ENCODE measurements around the gene HDAC5.

DNA sequence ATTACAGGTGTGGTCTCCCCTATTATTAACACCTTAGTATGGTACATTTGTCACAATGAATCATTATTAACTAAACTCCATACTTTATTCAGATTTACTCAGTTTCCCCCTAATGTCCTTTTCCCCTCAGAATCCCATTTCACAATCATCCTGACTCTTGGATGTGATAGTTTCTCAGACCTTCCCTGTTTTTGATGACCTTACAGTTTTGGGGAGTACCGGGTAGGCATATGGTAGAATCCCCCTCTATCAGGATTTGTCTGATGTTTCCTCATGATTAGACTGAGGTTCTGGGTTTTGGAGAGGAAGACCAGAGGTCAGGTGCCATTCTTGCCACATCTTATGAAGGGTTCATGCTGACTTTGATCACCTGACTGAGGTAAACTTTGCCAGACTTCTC, 41.0 kb upstream of the HDAC5 start:
- TF ChIP-seq, protein P1, sequence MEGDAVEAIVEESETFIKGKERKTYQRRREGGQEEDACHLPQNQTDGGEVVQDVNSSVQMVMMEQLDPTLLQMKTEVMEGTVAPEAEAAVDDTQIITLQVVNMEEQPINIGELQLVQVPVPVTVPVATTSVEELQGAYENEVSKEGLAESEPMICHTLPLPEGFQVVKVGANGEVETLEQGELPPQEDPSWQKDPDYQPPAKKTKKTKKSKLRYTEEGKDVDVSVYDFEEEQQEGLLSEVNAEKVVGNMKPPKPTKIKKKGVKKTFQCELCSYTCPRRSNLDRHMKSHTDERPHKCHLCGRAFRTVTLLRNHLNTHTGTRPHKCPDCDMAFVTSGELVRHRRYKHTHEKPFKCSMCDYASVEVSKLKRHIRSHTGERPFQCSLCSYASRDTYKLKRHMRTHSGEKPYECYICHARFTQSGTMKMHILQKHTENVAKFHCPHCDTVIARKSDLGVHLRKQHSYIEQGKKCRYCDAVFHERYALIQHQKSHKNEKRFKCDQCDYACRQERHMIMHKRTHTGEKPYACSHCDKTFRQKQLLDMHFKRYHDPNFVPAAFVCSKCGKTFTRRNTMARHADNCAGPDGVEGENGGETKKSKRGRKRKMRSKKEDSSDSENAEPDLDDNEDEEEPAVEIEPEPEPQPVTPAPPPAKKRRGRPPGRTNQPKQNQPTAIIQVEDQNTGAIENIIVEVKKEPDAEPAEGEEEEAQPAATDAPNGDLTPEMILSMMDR (IDR thresholded peaks at IDR 0.05; ENCODE audit: low read depth, low read length) = no peak
- TF ChIP-seq EZH2phosphoT487 (IDR thresholded peaks at IDR 0.05; ENCODE audit: low read depth) = no peak

Data from OCI-LY3 (cell line).